ENCODE data around the gene FAAP20.

FAAP20 gene, protein sequence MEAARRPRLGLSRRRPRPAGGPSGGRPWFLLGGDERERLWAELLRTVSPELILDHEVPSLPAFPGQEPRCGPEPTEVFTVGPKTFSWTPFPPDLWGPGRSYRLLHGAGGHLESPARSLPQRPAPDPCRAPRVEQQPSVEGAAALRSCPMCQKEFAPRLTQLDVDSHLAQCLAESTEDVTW

DNA sequence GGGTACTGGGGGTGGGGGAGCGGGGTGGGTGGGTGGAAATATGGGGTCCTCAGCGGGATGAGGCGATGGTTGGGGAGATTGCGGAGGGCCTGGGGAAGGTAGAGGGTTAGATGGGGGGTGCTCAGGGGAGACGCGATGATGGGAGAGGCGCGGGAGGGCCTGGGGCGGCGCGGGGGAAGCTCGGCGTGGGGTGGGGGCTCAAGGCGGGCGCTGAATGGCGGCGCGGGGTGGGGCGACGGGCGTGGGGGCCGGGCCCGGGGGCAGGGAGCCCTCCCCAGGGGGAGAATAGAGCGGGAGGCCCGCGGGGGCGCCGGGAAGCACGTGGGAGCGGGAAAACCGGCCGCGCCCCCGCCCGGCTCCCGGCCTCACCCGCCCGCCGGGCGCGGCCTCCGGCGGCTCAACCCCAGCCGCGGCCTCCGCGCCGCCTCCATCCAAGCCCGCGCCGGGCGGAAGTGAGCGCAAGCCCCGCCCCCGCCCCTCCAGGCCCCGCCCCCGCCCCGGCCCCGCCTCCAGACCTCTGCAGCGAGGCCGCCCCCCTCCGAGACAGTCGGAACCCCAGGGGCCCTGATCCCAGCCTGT lies at the start of gene FAAP20:
FAAP20 (minus strand) TSS at position 454 of the 579 bp plus-strand sequence; CDS start at position 431, 23 bp downstream.
- no peaks in the 10 kb centered on the region for H3K27me3 ChIP-seq (ENCODE audit: insufficient read depth, low read length)
- peaks cover 26% of the 10 kb centered on the region for H3K4me1 ChIP-seq (ENCODE audit: insufficient read depth, low read length, severe bottlenecking)
- H3K4me2 ChIP-seq (ENCODE audit: low read length) = peak within 1 kb of the TSS; percentile 90
- H3K79me2 ChIP-seq (ENCODE audit: insufficient read depth, low read length) = no peaks in the 10 kb centered on the region
- H3K9me3 ChIP-seq (ENCODE audit: low read length) = no peaks in the 10 kb centered on the region
- no peaks in the 10 kb centered on the region for H4K20me1 ChIP-seq (ENCODE audit: insufficient read depth, low read length)
- H3K9ac ChIP-seq (ENCODE audit: low read length) = peak within 1 kb of the TSS; percentile 71
- H3K27ac ChIP-seq (ENCODE audit: low read depth, low read length, poor library complexity, severe bottlenecking) = no peak within 1 kb of the TSS
- H3F3A ChIP-seq (ENCODE audit: insufficient read depth, low read length) = no peaks in the 10 kb centered on the region
- no peaks in the 10 kb centered on the region for H3K9me2 ChIP-seq (ENCODE audit: low read depth, low read length)
- no peak within 1 kb of the TSS for H2AFZ ChIP-seq (ENCODE audit: low read length)
- peak within 1 kb of the TSS; percentile 70 for H3K4me3 ChIP-seq (ENCODE audit: low read depth, low read length, poor library complexity, severe bottlenecking)
- no peaks in the 10 kb centered on the region for H3K36me3 ChIP-seq (ENCODE audit: insufficient read depth, low read length)
- TF ChIP-seq, protein P1, sequence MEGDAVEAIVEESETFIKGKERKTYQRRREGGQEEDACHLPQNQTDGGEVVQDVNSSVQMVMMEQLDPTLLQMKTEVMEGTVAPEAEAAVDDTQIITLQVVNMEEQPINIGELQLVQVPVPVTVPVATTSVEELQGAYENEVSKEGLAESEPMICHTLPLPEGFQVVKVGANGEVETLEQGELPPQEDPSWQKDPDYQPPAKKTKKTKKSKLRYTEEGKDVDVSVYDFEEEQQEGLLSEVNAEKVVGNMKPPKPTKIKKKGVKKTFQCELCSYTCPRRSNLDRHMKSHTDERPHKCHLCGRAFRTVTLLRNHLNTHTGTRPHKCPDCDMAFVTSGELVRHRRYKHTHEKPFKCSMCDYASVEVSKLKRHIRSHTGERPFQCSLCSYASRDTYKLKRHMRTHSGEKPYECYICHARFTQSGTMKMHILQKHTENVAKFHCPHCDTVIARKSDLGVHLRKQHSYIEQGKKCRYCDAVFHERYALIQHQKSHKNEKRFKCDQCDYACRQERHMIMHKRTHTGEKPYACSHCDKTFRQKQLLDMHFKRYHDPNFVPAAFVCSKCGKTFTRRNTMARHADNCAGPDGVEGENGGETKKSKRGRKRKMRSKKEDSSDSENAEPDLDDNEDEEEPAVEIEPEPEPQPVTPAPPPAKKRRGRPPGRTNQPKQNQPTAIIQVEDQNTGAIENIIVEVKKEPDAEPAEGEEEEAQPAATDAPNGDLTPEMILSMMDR (IDR thresholded peaks at IDR 0.05; ENCODE audit: low read length) = no peak
- TF ChIP-seq EZH2 (IDR thresholded peaks at IDR 0.05; ENCODE audit: borderline replicate concordance, low read length) = no peak

DNA sequence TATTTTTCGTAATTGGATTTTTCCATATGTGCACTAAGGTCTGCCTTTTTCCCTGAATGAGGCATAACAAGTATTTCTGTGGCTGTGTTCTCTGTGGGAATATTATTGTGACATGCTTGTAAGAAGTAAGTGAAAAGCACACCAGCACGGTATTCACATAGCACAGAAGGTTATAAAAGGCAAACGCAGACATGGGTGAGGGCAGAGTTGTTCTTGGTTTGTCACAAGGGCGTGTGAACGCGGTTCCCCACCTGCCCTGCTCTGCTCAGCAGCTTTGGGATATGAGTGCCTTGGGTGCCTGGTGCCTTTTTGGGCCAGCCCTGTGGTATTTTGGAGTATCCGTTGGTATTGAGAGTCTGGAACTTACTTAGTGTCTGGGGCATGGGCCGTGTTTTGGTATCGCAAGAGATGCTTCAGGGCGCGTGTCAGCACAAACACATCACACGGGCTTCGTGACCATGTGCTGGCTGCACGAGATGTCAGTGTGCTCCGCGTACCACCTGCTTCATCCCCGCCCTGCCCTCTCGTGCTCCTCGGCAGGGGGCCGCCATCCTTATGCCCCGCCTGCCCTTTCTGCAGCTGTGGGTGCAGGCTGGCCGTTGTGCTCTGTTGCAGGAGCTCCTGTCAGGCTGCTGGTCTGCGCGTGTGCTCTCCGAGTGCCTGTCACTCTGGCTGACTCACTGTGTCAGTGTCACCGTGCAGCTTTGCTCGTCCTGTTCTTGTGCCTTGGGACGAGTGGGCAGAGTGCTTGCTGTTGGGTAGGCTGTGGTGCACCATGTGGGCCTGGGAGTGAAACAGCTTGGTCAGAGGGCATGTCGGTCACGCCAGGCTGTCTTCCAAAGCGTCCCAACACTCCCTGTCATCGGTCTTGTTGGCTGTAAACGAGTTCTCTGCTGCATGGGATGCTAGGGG lies 48.5 kb upstream of the FAAP20 start:
- no peaks in the 10 kb centered on the region for H4K20me1 ChIP-seq (ENCODE audit: insufficient read depth, low read length)

DNA sequence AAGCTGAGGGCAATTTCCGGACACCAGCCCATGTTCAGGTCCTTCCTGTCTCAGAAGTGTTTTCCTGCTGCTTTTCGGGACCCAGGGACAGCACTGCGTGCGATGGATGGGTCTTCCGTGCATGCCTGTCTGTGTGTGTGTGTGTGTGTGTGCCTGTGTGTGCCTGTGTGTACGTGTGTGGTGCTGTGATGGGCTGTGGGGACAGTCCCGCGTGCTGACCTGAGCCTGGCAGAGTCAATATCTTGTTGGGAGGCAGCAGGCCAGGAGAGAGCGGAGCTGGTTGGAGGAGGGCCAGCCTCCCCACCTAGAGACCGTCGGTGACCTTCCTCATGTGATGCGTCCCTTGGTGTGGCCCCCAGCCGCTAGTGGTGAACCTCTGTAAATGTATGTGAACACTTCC lies 47.2 kb upstream of the FAAP20 start:
- Histone ChIP-seq H3K9me3 (ENCODE audit: low read length) (no peaks in the 10 kb centered on the region), H2AFZ (ENCODE audit: low read length) (no peak overlapping the region), H3K27ac (ENCODE audit: low read depth, low read length, poor library complexity, severe bottlenecking) (no peak overlapping the region), H3K4me2 (ENCODE audit: low read length) (no peak overlapping the region), H3K79me2 (ENCODE audit: insufficient read depth, low read length) (no peaks in the 10 kb centered on the region), H3K9ac (ENCODE audit: low read length) (no peak overlapping the region), H3K4me3 (ENCODE audit: low read depth, low read length, poor library complexity, severe bottlenecking) (no peak overlapping the region), H3K4me1 (ENCODE audit: insufficient read depth, low read length, severe bottlenecking) (no peaks in the 10 kb centered on the region), H3F3A (ENCODE audit: insufficient read depth, low read length) (no peaks in the 10 kb centered on the region), H3K9me2 (ENCODE audit: low read depth, low read length) (no peaks in the 10 kb centered on the region), H3K36me3 (ENCODE audit: insufficient read depth, low read length) (no peaks in the 10 kb centered on the region), H4K20me1 (ENCODE audit: insufficient read depth, low read length) (no peaks in the 10 kb centered on the region), H3K27me3 (ENCODE audit: insufficient read depth, low read length) (peaks cover 13% of the 10 kb centered on the region)
- TF ChIP-seq, protein P1 (IDR thresholded peaks at IDR 0.05; ENCODE audit: low read length) = no peak
- no peak for TF ChIP-seq EZH2 (IDR thresholded peaks at IDR 0.05; ENCODE audit: borderline replicate concordance, low read length)

More for the DNA sequence above, 48.5 kb upstream of the FAAP20 start:
- Histone ChIP-seq H3K9me3 (ENCODE audit: low read length) (no peaks in the 10 kb centered on the region), H3K9me2 (ENCODE audit: low read depth, low read length) (no peaks in the 10 kb centered on the region), H3K36me3 (ENCODE audit: insufficient read depth, low read length) (no peaks in the 10 kb centered on the region), H3K9ac (ENCODE audit: low read length) (no peak overlapping the region), H3K4me1 (ENCODE audit: insufficient read depth, low read length, severe bottlenecking) (no peaks in the 10 kb centered on the region), H3K27me3 (ENCODE audit: insufficient read depth, low read length) (peaks cover 13% of the 10 kb centered on the region), H3F3A (ENCODE audit: insufficient read depth, low read length) (no peaks in the 10 kb centered on the region), H2AFZ (ENCODE audit: low read length) (no peak overlapping the region), H3K4me3 (ENCODE audit: low read depth, low read length, poor library complexity, severe bottlenecking) (no peak overlapping the region), H3K79me2 (ENCODE audit: insufficient read depth, low read length) (no peaks in the 10 kb centered on the region), H3K27ac (ENCODE audit: low read depth, low read length, poor library complexity, severe bottlenecking) (no peak overlapping the region), H3K4me2 (ENCODE audit: low read length) (no peak overlapping the region)
- TF ChIP-seq EZH2 (IDR thresholded peaks at IDR 0.05; ENCODE audit: borderline replicate concordance, low read length) = no peak
- TF ChIP-seq, protein P1 (IDR thresholded peaks at IDR 0.05; ENCODE audit: low read length) = no peak

Measured in OCI-LY1 (cell line).